ENCODE data around the gene SEMA4C.
"Not testable (repeated sequence)": the region's sequence is repeated elsewhere in the genome, so short reads cannot be mapped to it uniquely, and the experiment has no call there.

The SEMA4C gene

GRCh38 chr2:96891591-96892333 lies 21.9 kb upstream of the SEMA4C start:
- peak; percentile 31 for DNase-seq (ENCODE audit: low read depth, low spot score)
- no peak overlapping the region for H3K4me3 ChIP-seq (ENCODE audit: low read depth, low read length)
- no peak for TF ChIP-seq CTCF (IDR thresholded peaks at IDR 0.05; ENCODE audit: low read depth, low read length)
- in situ Hi-C loops (cut with HindIII; ENCODE audit: low sequenced_read_pairs): no loop called here

DNA sequence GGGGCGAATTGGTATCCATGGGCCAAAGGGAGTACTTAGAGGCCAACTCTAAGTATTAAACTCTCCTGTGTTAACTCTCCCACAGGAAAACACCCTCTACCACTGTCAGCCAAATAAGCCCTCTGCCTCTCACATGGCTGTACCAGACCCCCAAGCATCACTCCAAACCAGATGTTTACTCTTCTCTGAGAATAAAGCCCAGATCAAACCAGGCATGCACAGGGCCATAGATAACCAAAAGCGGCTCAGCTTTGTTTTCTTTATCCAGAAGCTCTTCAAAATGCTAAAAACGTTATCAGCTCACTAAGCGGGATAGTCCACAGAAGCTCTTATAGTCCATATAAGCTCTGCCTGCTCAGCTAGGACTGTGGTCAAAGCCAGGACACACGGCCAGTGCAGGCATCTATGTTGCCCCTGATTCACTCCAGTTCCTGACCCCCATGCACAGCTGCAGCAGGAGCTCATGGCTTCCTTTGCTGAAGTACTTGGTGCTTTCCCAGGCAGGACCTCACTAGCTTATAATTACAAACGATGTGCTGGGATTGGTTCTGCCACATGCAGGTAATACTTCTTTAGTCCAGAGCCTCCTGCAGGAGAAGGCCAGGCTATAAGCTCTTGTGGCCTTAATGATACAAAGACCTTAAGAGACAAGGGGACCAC lies 21.0 kb upstream of the SEMA4C start:
- no peak overlapping the region for H3K4me3 ChIP-seq (ENCODE audit: low read depth, low read length)
- no peak for DNase-seq (ENCODE audit: low read depth, low spot score)
- in situ Hi-C loops (cut with HindIII; ENCODE audit: low sequenced_read_pairs): no loop called here
- no peak for TF ChIP-seq CTCF (IDR thresholded peaks at IDR 0.05; ENCODE audit: low read depth, low read length)

DNA sequence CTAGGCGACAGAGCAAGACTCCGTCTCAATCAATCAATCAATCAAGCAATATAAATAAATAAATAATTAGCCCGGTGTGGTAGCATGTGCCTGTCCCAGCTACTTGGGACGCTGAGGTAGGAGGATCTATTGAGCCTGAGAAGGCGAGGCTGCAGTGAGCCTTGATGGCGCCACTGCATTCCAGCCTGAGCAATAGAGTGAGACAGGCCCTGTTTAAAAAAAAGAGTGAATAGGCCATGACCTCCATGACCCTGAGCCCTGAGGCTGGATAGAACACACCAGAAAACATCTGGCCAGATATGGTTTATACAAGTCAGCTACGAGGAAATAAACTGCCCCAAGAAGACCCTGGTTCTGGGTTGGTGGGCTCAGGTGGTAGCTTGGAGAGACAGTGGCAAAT lies 20.4 kb upstream of the SEMA4C start:
- in situ Hi-C loops (cut with HindIII; ENCODE audit: low sequenced_read_pairs): no loop called here
- H3K4me3 ChIP-seq (ENCODE audit: low read depth, low read length): no peak overlapping the region
- no peak for TF ChIP-seq CTCF (IDR thresholded peaks at IDR 0.05; ENCODE audit: low read depth, low read length)
- no peak for DNase-seq (ENCODE audit: low read depth, low spot score)

GRCh38 chr2:96889502-96889901 lies 19.6 kb upstream of the SEMA4C start:
- DNase-seq (ENCODE audit: low read depth, low spot score); H3K4me3 ChIP-seq (ENCODE audit: low read depth, low read length); in situ Hi-C loops (cut with HindIII; ENCODE audit: low sequenced_read_pairs): not testable (repeated sequence)

DNA sequence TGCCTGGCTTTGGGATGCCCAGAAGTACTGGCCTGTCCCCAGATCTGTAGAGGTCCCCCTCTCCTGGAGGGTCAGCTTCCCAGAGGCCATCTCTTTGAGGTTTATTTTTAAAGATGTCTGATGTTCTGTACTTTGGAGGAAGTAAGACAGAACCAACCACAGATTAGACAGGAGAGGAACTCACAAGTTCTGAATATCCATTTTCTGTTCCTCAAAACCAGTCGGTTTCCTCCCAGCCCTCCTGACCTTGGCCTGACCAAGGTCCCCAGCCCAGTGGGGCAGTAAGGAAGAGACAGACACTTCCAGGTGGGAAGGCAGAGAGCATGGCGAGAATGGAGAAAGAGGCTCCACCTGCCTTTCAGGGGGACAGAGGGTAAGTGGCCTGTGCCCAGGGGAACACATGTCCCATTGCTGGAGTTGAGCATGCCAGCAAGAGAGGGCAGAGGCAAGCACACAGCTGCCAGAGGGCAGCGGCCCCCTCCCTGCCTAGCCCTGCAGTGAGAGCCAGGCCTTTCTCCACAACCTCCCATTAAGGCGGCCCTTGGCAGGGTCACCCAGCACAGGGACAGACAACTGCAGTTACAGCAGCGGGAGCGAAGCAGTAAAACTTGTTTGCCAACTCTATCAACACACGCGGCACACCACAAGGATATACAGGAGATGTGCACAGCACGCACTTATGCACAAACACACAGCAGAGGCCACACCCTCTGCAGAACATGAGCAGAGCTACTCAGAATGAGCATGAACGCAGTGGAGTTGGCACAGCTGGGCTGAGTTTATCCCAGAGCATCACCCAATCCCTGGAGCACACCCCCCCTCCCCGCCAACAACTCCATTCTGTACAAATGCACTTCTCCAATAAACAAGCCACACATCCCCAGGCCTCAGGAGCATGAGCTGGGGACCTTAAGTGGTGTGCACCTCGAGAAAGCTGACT lies 18.5 kb upstream of the SEMA4C start:
- no peak for TF ChIP-seq CTCF (IDR thresholded peaks at IDR 0.05; ENCODE audit: low read depth, low read length)

DNA sequence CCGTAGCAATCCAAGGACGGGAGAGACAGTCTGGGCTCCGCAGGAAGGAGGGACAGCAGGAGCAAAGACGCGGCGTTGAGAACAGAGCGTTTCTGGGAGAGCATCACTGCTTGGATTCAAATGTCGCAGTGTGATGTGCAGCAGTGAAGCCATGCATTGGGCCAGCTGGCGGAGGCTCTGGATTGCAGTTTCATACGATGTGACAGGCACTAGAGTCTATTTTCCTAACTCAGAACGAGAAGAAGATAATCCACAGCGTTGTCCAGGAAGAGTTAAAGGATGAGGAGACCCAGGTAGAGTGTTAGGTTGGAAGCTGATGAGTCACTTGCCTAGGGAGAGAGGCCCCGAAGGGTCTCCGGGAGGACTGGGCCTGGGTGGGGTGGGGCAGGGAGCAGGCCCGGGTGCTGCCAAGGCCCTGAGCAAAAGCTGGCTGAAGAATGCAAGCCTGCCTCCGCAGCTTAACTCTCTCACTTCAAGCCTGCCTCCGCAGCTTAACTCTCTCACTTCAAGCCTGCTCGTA lies 17.7 kb upstream of the SEMA4C start:
- H3K4me3 ChIP-seq (ENCODE audit: low read depth, low read length): no peak overlapping the region
- TF ChIP-seq CTCF (IDR thresholded peaks at IDR 0.05; ENCODE audit: low read depth, low read length): no peak
- in situ Hi-C loops (cut with HindIII; ENCODE audit: low sequenced_read_pairs): no loop called here
- DNase-seq (ENCODE audit: low read depth, low spot score): no peak

More for the DNA sequence above, 18.5 kb upstream of the SEMA4C start:
- in situ Hi-C loops (cut with HindIII; ENCODE audit: low sequenced_read_pairs): no loop called here
- H3K4me3 ChIP-seq (ENCODE audit: low read depth, low read length): no peak overlapping the region
- DNase-seq (ENCODE audit: low read depth, low spot score): no peak
